CD4-positive, alpha-beta memory T cell (primary cell): Measurements from ENCODE around the gene DUSP22. TPM values are rescaled to one million over a fixed set of nuclear protein-coding genes. Genes with fewer than 3 reads are reported as not detected.
"Not testable (repeated sequence)": the region's sequence is repeated elsewhere in the genome, so short reads cannot be mapped to it uniquely, and the experiment has no call there.

Experiments
- CTCF ChIA-PET: fragments of 350-600 bp; sonication (Branson Sonifier 250); formaldehyde crosslinking; loops from one replicate; lab custom pipeline; 2021; ENCODE audit warnings: inconsistent platforms; ENCODE audit not compliant: partially characterized antibody; lab: Charles Lee
- POLR2A ChIA-PET: fragments of 350-600 bp; sonication (Branson Sonifier 250); formaldehyde crosslinking; loops from one replicate; lab custom pipeline; 2021; ENCODE audit not compliant: partially characterized antibody; lab: Charles Lee
- DNase-seq, 5 donors: peaks; one replicate each; pipeline versions ENCODE4 v3.0.0 to v3.0.0-alpha.2; 2020 to 2022; ENCODE audit warnings: mixed read lengths in 1 of 5
- H3K27ac ChIP-seq: one replicate; pipeline ENCODE4 v1.7.0; 2013; ENCODE audit warnings: low read depth, low read length
- H3K27me3 ChIP-seq: 2 replicates; pipeline ENCODE4 v1.7.0; 2013; ENCODE audit warnings: mild to moderate bottlenecking, low read length, moderate library complexity; ENCODE audit not compliant: insufficient read depth
- H3K36me3 ChIP-seq: 2 replicates; pipeline ENCODE4 v1.7.0; 2013; ENCODE audit warnings: mild to moderate bottlenecking, low read length, moderate library complexity; ENCODE audit not compliant: insufficient read depth
- H3K4me1 ChIP-seq: 2 replicates; pipeline ENCODE4 v1.7.0; 2013; ENCODE audit warnings: mild to moderate bottlenecking, low read length, moderate library complexity; ENCODE audit not compliant: insufficient read depth
- H3K4me3 ChIP-seq, 2 donors: one replicate each; pipeline ENCODE4 v1.7.0; 2013; ENCODE audit warnings: low read length in 2 of 2, mild to moderate bottlenecking in 1 of 2
- H3K9me3 ChIP-seq, 2 donors: one replicate each; pipeline ENCODE4 v1.7.0; 2013; ENCODE audit warnings: low read length in 2 of 2, control low read depth in 1 of 2; ENCODE audit not compliant: control insufficient read depth in 1 of 2
- H3K27ac Mint-ChIP-seq, 7 donors: one replicate each; pipeline ENCODE4 v1.8.0; 2020 to 2021; ENCODE audit warnings: mixed read lengths in 7 of 7, mild to moderate bottlenecking in 6 of 7, inconsistent platforms in 3 of 7, moderate library complexity in 3 of 7
- H3K27me3 Mint-ChIP-seq, 2 donors: one replicate each; pipeline ENCODE4 v1.8.0; 2020 to 2021; ENCODE audit warnings: mixed read lengths in 2 of 2
- H3K36me3 Mint-ChIP-seq, 2 donors: one replicate each; pipeline ENCODE4 v1.8.0; 2020 to 2021; ENCODE audit warnings: mixed read lengths in 2 of 2, inconsistent platforms in 1 of 2, mild to moderate bottlenecking in 1 of 2
- H3K4me1 Mint-ChIP-seq, 4 donors: one replicate each; pipeline ENCODE4 v1.8.0; 2020 to 2021; ENCODE audit warnings: mixed read lengths in 4 of 4, mild to moderate bottlenecking in 1 of 4
- H3K4me3 Mint-ChIP-seq, 8 donors: one replicate each; pipeline ENCODE4 v1.8.0; 2020 to 2021; ENCODE audit warnings: mixed read lengths in 8 of 8, mild to moderate bottlenecking in 7 of 8, moderate library complexity in 6 of 8, inconsistent platforms in 3 of 8
- H3K9me3 Mint-ChIP-seq, 8 donors: one replicate each; pipeline ENCODE4 v1.8.0; 2020 to 2021; ENCODE audit warnings: mixed read lengths in 8 of 8, mild to moderate bottlenecking in 5 of 8, inconsistent platforms in 3 of 8, moderate library complexity in 1 of 8
- intact Hi-C: fragments of 100-400 bp; cut with micrococcal nuclease; formaldehyde crosslinking; loops from one replicate; pipeline ENCODE4 v1.15.1; 2023
- polyA plus RNA-seq, 2 donors: library from polyadenylated mRNA; unstranded; fragments of 300-500 nt; fragmentation: Illumina TruSeq; gene quantifications; one replicate each; pipeline ENCODE4 v1.2.3, GENCODE V29; 2021
- total RNA-seq, 2 experiments: library from RNA; stranded (reverse); gene quantifications; one replicate each; pipeline ENCODE4 v1.2.3, GENCODE V29; 2021

DUSP22 gene
- total RNA-seq (10 to 100 TPM; 43.4 to 49.4 TPM), polyA plus RNA-seq (10 to 100 TPM; 32.8 to 34.4 TPM)

GRCh38 chr6:291697-292505, at the start of gene DUSP22:
DUSP22 (plus strand) TSS chr6:292487; CDS start chr6:292540, 53 bp downstream.
- CTCF ChIA-PET = interaction anchor here (0.6 to 2.2 kb wide), 5 partner anchors 21 to 102 kb away, joined by 3 to 8 read pairs (median 4); no protein-coding TSS in a partner anchor
- intact Hi-C loops = loop anchor here (1.0 to 10.0 kb wide), 4 partner anchors 75 to 213 kb away; partner anchors contain the start of gene IRF4
- H3K4me3 ChIP-seq = peak within 1 kb of the TSS; percentile 59 to 63

GRCh38 chr6:246352-246751, 45.9 kb upstream of the DUSP22 start:
- Histone ChIP-seq H3K36me3 (no peaks in the 10 kb centered on the region), H3K9me3 (no peaks in the 10 kb centered on the region), H3K27ac (no peak overlapping the region), H3K4me1 (peaks cover 8% of the 10 kb centered on the region), H3K27me3 (no peaks in the 10 kb centered on the region), H3K4me3 (no peak overlapping the region)
- Mint-ChIP-seq H3K36me3 (no peaks in the 10 kb centered on the region), H3K4me1 (peaks cover 6 to 8% (median 7%) of the 10 kb centered on the region in 4 donors), H3K4me3 (no peak overlapping the region), H3K27ac (no peak overlapping the region), H3K9me3 (peaks cover 0 to 6% (median 3%) of the 10 kb centered on the region in 8 donors), H3K27me3 (peaks cover 0 to 3% of the 10 kb centered on the region in 2 donors)
- ChIA-PET CTCF (no interaction called here), POLR2A (no interaction called here)
- no peak for DNase-seq
- intact Hi-C loops = no loop called here

More at GRCh38 chr6:291697-292505, at the start of gene DUSP22:
- Mint-ChIP-seq H3K36me3 (peaks cover 0 to 7% of the 10 kb centered on the region in 2 donors), H3K4me3 (peak within 1 kb of the TSS; percentile 87 to 98 (median 94)), H3K27ac (peak within 1 kb of the TSS; percentile 93 to 98 (median 95)), H3K9me3 (peaks cover 0 to 15% (median under 1%) of the 10 kb centered on the region in 8 donors), H3K4me1 (peaks cover 25 to 56% (median 37%) of the 10 kb centered on the region in 4 donors), H3K27me3 (no peaks in the 10 kb centered on the region)
- no peaks in the 10 kb centered on the region for H3K9me3 ChIP-seq
- peak within 1 kb of the TSS; percentile 75 for H3K27ac ChIP-seq
- H3K36me3 ChIP-seq = no peaks in the 10 kb centered on the region
- no peaks in the 10 kb centered on the region for H3K27me3 ChIP-seq
- DNase-seq = peak; percentile 70 to 90 (median 78)
- POLR2A ChIA-PET = interaction anchor here (1.1 to 2.0 kb wide), 6 partner anchors 32 to 155 kb away, joined by 3 to 24 read pairs (median 6); no protein-coding TSS in a partner anchor
- H3K4me1 ChIP-seq = peaks cover 26% of the 10 kb centered on the region

DNA sequence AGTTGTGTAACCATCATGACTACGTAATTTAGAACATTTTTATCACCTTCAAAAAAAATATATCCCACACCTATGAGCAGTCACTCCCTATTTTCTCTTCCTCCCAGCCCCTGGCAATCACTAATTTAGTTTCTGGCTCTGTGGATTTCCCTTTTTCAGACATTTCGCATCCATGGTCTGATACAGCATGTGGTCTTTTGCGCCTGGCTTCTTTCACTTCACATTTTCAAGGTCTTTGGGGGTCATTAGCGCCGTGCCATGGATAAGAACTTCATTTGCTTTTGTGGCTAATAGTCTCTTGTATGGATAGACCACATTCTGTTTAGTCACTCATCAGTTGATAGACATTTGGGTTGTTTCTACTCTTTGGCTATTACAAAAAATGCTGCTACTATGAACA, 44.9 kb upstream of the DUSP22 start:
- no peaks in the 10 kb centered on the region for H3K36me3 ChIP-seq

DNA sequence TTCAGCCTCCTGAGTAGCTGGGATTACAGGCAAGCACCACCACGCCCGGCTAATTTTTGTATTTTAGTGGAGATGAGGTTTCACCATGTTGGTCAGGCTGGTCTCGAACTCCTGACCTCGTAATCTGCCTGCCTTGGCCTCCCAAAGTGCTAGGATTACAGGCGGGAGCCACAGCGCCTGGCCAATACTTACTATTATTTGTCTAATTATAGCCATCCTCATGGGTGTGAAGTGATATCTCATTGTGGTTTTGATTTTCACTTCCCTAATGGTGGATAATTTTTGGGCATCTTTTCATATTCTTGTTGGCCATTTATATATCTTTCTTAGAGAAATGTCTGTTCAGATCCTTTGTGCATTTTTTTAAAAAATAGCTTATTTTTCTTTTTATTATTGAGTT, 44.2 kb upstream of the DUSP22 start:
- peaks cover 15 to 25% (median 21%) of the 10 kb centered on the region in 4 donors for H3K4me1 Mint-ChIP-seq
- H3K27me3 ChIP-seq, H3K27ac Mint-ChIP-seq, H3K9me3 ChIP-seq, H3K4me3 Mint-ChIP-seq, H3K36me3 ChIP-seq, CTCF ChIA-PET, H3K4me3 ChIP-seq, H3K9me3 Mint-ChIP-seq, POLR2A ChIA-PET, DNase-seq, intact Hi-C loops, H3K27me3 Mint-ChIP-seq, H3K27ac ChIP-seq, H3K36me3 Mint-ChIP-seq: not testable (repeated sequence)
- peaks cover 11% of the 10 kb centered on the region for H3K4me1 ChIP-seq

More for the DNA sequence above, 44.9 kb upstream of the DUSP22 start:
- Mint-ChIP-seq H3K27me3 (peaks cover 0 to 3% of the 10 kb centered on the region in 2 donors), H3K36me3 (no peaks in the 10 kb centered on the region), H3K4me1 (peaks cover 10 to 18% (median 14%) of the 10 kb centered on the region in 4 donors), H3K27ac (no peak overlapping the region), H3K4me3 (no peak overlapping the region), H3K9me3 (peaks cover 0 to 6% (median 3%) of the 10 kb centered on the region in 8 donors)
- no peak overlapping the region for H3K27ac ChIP-seq
- POLR2A ChIA-PET = no interaction called here
- no peaks in the 10 kb centered on the region for H3K9me3 ChIP-seq
- no peaks in the 10 kb centered on the region for H3K27me3 ChIP-seq
- peaks cover 8% of the 10 kb centered on the region for H3K4me1 ChIP-seq
- CTCF ChIA-PET = no interaction called here
- DNase-seq = no peak
- no peak overlapping the region for H3K4me3 ChIP-seq
- intact Hi-C loops = no loop called here

- Histone ChIP-seq H3K4me3 (no peak overlapping the region), H3K27me3 (no peaks in the 10 kb centered on the region), H3K36me3 (no peaks in the 10 kb centered on the region), H3K27ac (no peak overlapping the region), H3K4me1 (peaks cover 16% of the 10 kb centered on the region), H3K9me3 (no peaks in the 10 kb centered on the region)
- peaks cover 18 to 36% (median 25%) of the 10 kb centered on the region in 4 donors for H3K4me1 Mint-ChIP-seq
- H3K27me3 Mint-ChIP-seq = peaks cover 0 to 3% of the 10 kb centered on the region in 2 donors
- H3K36me3 Mint-ChIP-seq = no peaks in the 10 kb centered on the region
- ChIA-PET CTCF (no interaction called here), POLR2A (no interaction called here)
- peak overlapping the region in 1 of 7 donors; percentile 6 for H3K27ac Mint-ChIP-seq
- H3K4me3 Mint-ChIP-seq = no peak overlapping the region
- intact Hi-C loops = no loop called here
- H3K9me3 Mint-ChIP-seq = peaks cover 0 to 3% (median 0%) of the 10 kb centered on the region in 8 donors
- no peak for DNase-seq
Observed at GRCh38 chr6:250676-251075, 41.6 kb upstream of the DUSP22 start.

DNA sequence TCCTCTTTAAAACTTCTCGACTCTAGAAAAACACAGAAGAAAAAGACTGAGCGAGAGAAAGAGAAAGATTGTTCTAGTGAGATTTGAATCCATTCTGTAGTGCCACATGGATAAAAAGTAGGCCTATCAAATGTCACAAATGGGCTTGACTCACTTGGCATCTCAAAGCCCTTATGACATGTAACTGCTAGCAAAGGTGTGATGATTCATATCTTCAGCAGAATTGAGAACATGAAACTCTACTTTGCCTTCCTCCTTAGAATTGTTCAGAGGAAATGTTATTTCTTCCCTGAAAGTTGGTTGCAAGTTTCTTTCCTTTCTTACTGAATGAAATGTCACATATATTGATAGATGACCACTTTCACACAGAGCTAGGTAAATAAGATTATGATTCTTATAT, 40.4 kb upstream of the DUSP22 start:
- H3K9me3 Mint-ChIP-seq = peaks cover 0 to 3% (median 0%) of the 10 kb centered on the region in 8 donors
- H3K4me3 ChIP-seq = no peak overlapping the region
- POLR2A ChIA-PET = no interaction called here
- H3K36me3 Mint-ChIP-seq = no peaks in the 10 kb centered on the region
- no peak for DNase-seq
- intact Hi-C loops = no loop called here
- H3K27me3 ChIP-seq = no peaks in the 10 kb centered on the region
- peaks cover 18 to 36% (median 26%) of the 10 kb centered on the region in 4 donors for H3K4me1 Mint-ChIP-seq
- H3K27ac Mint-ChIP-seq = peak overlapping the region in 2 of 7 donors; percentile 61 to 65
- no peaks in the 10 kb centered on the region for H3K36me3 ChIP-seq
- H3K4me3 Mint-ChIP-seq = peak overlapping the region in 3 of 8 donors; percentile 3 to 57 (median 14)
- peaks cover 0 to 3% of the 10 kb centered on the region in 2 donors for H3K27me3 Mint-ChIP-seq
- H3K9me3 ChIP-seq = no peaks in the 10 kb centered on the region
- peaks cover 16% of the 10 kb centered on the region for H3K4me1 ChIP-seq
- CTCF ChIA-PET = no interaction called here
- no peak overlapping the region for H3K27ac ChIP-seq
